ENCODE data around the gene SYCE3.
A peak's percentile ranks its signal among the peaks of the same experiment; 100 is the strongest.

SYCE3 gene

GRCh38 chr22:50531546-50531961 is 31.2 kb downstream of the SYCE3 start:
- DNase-seq (ENCODE audit: low read depth in 3 of 3), result peak in 2 of 3 experiments; percentile 51 to 72

GRCh38 chr22:50530877-50531545 is 31.7 kb downstream of the SYCE3 start:
- DNase-seq (ENCODE audit: low read depth in 3 of 3), result peak; percentile 66 to 83 (median 67)

GRCh38 chr22:50530580-50530876 is 32.2 kb downstream of the SYCE3 start:
- DNase-seq (ENCODE audit: low read depth in 3 of 3), result no peak

GRCh38 chr22:50529897-50530579 is 32.7 kb downstream of the SYCE3 start, which contains the start of gene TYMP:
Gene TYMP, minus strand, starts transcription at chr22:50530012. Its CDS starts 303 bp downstream, at chr22:50529709.
- peak in 2 of 3 experiments; percentile 40 to 71 for DNase-seq (ENCODE audit: low read depth in 3 of 3)

- DNase-seq (ENCODE audit: low read depth in 3 of 3), result no peak
Observed at GRCh38 chr22:50529416-50529896, 33.3 kb downstream of the SYCE3 start.

GRCh38 chr22:50528682-50529415 is 33.9 kb downstream of the SYCE3 start:
- DNase-seq (ENCODE audit: low read depth in 3 of 3), result no peak

GRCh38 chr22:50527921-50528681 is 34.6 kb downstream of the SYCE3 start:
- no peak for DNase-seq (ENCODE audit: low read depth in 3 of 3)

- DNase-seq (ENCODE audit: low read depth in 3 of 3), result peak in 1 of 3 experiments; percentile 56
Observed at GRCh38 chr22:50526834-50527801, 35.6 kb downstream of the SYCE3 start.

- peak; percentile 60 to 91 (median 76) for DNase-seq (ENCODE audit: low read depth in 3 of 3)
Observed at GRCh38 chr22:50526108-50526833, 36.4 kb downstream of the SYCE3 start.

- no peak for DNase-seq (ENCODE audit: low read depth in 3 of 3)
Observed at GRCh38 chr22:50525858-50526107, 36.9 kb downstream of the SYCE3 start.

GRCh38 chr22:50525104-50525857 is 37.4 kb downstream of the SYCE3 start, which contains the start of gene SCO2:
Gene SCO2, minus strand, starts transcription at chr22:50525598. Its CDS starts 1,187 bp downstream, at chr22:50524411.
- peak; percentile 95 to 97 (median 96) for DNase-seq (ENCODE audit: low read depth in 3 of 3)

GRCh38 chr22:50524676-50525103 is 38.0 kb downstream of the SYCE3 start:
- no peak for DNase-seq (ENCODE audit: low read depth in 3 of 3)

- DNase-seq (ENCODE audit: low read depth in 3 of 3), result no peak
Observed at GRCh38 chr22:50523806-50524675, 38.7 kb downstream of the SYCE3 start.

- DNase-seq (ENCODE audit: low read depth in 3 of 3), result no peak
Observed at GRCh38 chr22:50523458-50523805, 39.3 kb downstream of the SYCE3 start.

- DNase-seq (ENCODE audit: low read depth in 3 of 3), result no peak
Observed at GRCh38 chr22:50522806-50523438, 39.8 kb downstream of the SYCE3 start.

- DNase-seq (ENCODE audit: low read depth in 3 of 3), result no peak
Observed at GRCh38 chr22:50522208-50522805, 40.4 kb downstream of the SYCE3 start.

- DNase-seq (ENCODE audit: low read depth in 3 of 3), result no peak
Observed at GRCh38 chr22:50521710-50522109, 41.0 kb downstream of the SYCE3 start.
